Brain microvascular endothelial cell (primary cell): ENCODE measurements around the gene YPEL5.
A peak's percentile ranks its signal among the peaks of the same experiment; 100 is the strongest.

Experiments used
- DNase-seq: peaks from one replicate; pipeline ENCODE4 v3.0.0-alpha.2; 2020
- H3K27ac ChIP-seq: fragments of 250-450 bp; sonication (Bioruptor Pico); 2 replicates; pipeline ENCODE4 v1.5.1; 2020; ENCODE audit warnings: mild to moderate bottlenecking, moderate library complexity
- H3K27me3 ChIP-seq: fragments of 250-450 bp; sonication (Bioruptor Pico); replicated peaks from 2 replicates; pipeline ENCODE4 v1.5.1; 2020; ENCODE audit warnings: mild to moderate bottlenecking
- H3K36me3 ChIP-seq: fragments of 250-450 bp; sonication (Bioruptor Pico); replicated peaks from 2 replicates; pipeline ENCODE4 v1.5.1; 2020; ENCODE audit warnings: mild to moderate bottlenecking
- H3K4me3 ChIP-seq: 2 replicates; pipeline ENCODE4 v1.5.1; 2011; ENCODE audit warnings: low read depth, mild to moderate bottlenecking, control low read depth, low read length, moderate library complexity
- in situ Hi-C: cut with HindIII; loops from 2 replicates; pipeline ENCODE4 v1.10.0; 2017; ENCODE audit warnings: low sequenced_read_pairs, low pct_ligation_motif_present
- TF ChIP-seq, protein P1 (sequence below): IDR thresholded peaks from 2 replicates; pipeline ENCODE4 v1.5.1; 2011; ENCODE audit warnings: low read depth, mild to moderate bottlenecking, moderate library complexity, low read length, control low read depth, inconsistent platforms; ENCODE audit errors: missing control alignments

YPEL5 gene

GRCh38 chr2:30113617-30114293 is 33.1 kb upstream of the YPEL5 start:
- peak; percentile 88 for DNase-seq
- Histone ChIP-seq H3K27ac (peak overlapping the region; percentile 54), H3K27me3 (no peaks in the 10 kb centered on the region), H3K36me3 (no peaks in the 10 kb centered on the region), H3K4me3 (no peak overlapping the region)
- in situ Hi-C loops, result no loop called here
- TF ChIP-seq, protein P1, sequence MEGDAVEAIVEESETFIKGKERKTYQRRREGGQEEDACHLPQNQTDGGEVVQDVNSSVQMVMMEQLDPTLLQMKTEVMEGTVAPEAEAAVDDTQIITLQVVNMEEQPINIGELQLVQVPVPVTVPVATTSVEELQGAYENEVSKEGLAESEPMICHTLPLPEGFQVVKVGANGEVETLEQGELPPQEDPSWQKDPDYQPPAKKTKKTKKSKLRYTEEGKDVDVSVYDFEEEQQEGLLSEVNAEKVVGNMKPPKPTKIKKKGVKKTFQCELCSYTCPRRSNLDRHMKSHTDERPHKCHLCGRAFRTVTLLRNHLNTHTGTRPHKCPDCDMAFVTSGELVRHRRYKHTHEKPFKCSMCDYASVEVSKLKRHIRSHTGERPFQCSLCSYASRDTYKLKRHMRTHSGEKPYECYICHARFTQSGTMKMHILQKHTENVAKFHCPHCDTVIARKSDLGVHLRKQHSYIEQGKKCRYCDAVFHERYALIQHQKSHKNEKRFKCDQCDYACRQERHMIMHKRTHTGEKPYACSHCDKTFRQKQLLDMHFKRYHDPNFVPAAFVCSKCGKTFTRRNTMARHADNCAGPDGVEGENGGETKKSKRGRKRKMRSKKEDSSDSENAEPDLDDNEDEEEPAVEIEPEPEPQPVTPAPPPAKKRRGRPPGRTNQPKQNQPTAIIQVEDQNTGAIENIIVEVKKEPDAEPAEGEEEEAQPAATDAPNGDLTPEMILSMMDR, result no peak

- in situ Hi-C loops, result no loop called here
- peak; percentile 87 for DNase-seq
- H3K36me3 ChIP-seq, result no peaks in the 10 kb centered on the region
- TF ChIP-seq, protein P1, result peak; percentile 99
- no peak overlapping the region for H3K27ac ChIP-seq
- no peaks in the 10 kb centered on the region for H3K27me3 ChIP-seq
- H3K4me3 ChIP-seq, result no peak overlapping the region
These were observed 31.4 kb upstream of the YPEL5 start for GRCh38 chr2:30115141-30115980.

DNA sequence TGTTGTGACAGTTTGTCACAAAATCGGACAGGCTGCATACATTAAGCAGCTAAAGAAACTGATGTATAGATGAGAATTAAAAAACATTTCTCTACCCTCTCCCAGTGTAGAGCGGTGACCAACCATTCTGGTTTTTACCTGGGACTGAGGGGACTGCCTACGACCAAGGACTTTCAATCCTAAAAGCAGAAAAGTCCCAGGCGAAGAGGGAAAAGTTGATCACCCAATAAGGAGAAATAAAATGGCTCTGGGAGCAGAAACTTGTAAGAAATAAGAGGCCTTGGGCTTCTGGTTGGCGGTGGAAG is 30.9 kb upstream of the YPEL5 start:
- no peaks in the 10 kb centered on the region for H3K27me3 ChIP-seq
- in situ Hi-C loops, result no loop called here
- no peak for DNase-seq
- H3K36me3 ChIP-seq, result no peaks in the 10 kb centered on the region
- no peak overlapping the region for H3K27ac ChIP-seq
- TF ChIP-seq, protein P1, result no peak
- H3K4me3 ChIP-seq, result no peak overlapping the region

- Histone ChIP-seq H3K27ac (no peak overlapping the region), H3K4me3 (no peak overlapping the region), H3K27me3 (no peaks in the 10 kb centered on the region), H3K36me3 (no peaks in the 10 kb centered on the region)
- TF ChIP-seq, protein P1, result no peak
- DNase-seq, result no peak
- in situ Hi-C loops, result no loop called here
These were observed 24.4 kb upstream of the YPEL5 start for GRCh38 chr2:30122362-30122761.

GRCh38 chr2:30127016-30127893 is 19.6 kb upstream of the YPEL5 start:
- H3K27me3 ChIP-seq, result no peaks in the 10 kb centered on the region
- in situ Hi-C loops, result no loop called here
- H3K4me3 ChIP-seq, result no peak overlapping the region
- DNase-seq, result peak; percentile 40
- H3K27ac ChIP-seq, result no peak overlapping the region
- TF ChIP-seq, protein P1, result no peak
- H3K36me3 ChIP-seq, result no peaks in the 10 kb centered on the region
